ENCODE results near the gene PPY.

GRCh38 chr17:43924558-43924957, 17.7 kb downstream of the PPY start:
- no peak for TF ChIP-seq CTCF (IDR thresholded peaks at IDR 0.05)
- TF ChIP-seq POLR2AphosphoS5 (IDR thresholded peaks at IDR 0.05), result no peak
- no peak for TF ChIP-seq POLR2A (IDR thresholded peaks at IDR 0.05)
